ENCODE data around the gene TM4SF5. TPM values are rescaled to one million over a fixed set of nuclear protein-coding genes. Genes with fewer than 3 reads are reported as not detected.
A peak's percentile ranks its signal among the peaks of the same experiment; 100 is the strongest.

The TM4SF5 gene
- total RNA-seq, 4 donors from 2014 or later, result not detected

- Histone ChIP-seq H3K36me3 (no peaks in the 10 kb centered on the region), H3K4me3 (peak within 1 kb of the TSS in 2 of 4 donors; percentile 21 to 35), H3K27me3 (peaks cover 0 to 49% of the 10 kb centered on the region in 2 donors), H3K27ac (peak within 1 kb of the TSS in 1 of 4 donors; percentile 43), H3K4me1 (peaks cover 0 to 48% (median 27%) of the 10 kb centered on the region in 4 donors), H3K9me3 (no peaks in the 10 kb centered on the region)
- WGBS, 2 donors, result 4 to 6% methylated on average over 19 to 21 of the region's 24 CpGs
- no peak for TF ChIP-seq CTCF (IDR thresholded peaks at IDR 0.05)
- no peak for DNase-seq (ENCODE audit: low spot score in 2 of 2)
These were observed 14.4 kb downstream of the TM4SF5 start, which contains the start of gene VMO1 for GRCh38 chr17:4786106-4786511. TSS of gene VMO1 (minus strand) at chr17:4786364. CDS start at chr17:4786352, 12 bp downstream.

- Histone ChIP-seq H3K9me3 (no peaks in the 10 kb centered on the region), H3K4me1 (peaks cover 0 to 48% (median 27%) of the 10 kb centered on the region in 4 donors), H3K4me3 (peak overlapping the region in 1 of 4 donors; percentile 35), H3K36me3 (no peaks in the 10 kb centered on the region), H3K27me3 (peaks cover 0 to 45% of the 10 kb centered on the region in 2 donors), H3K27ac (peak overlapping the region in 1 of 4 donors; percentile 43)
- DNase-seq (ENCODE audit: low spot score in 2 of 2), result no peak
- WGBS, 2 donors, result 12 to 25% methylated on average over 6 of the region's 6 CpGs
- TF ChIP-seq POLR2A (IDR thresholded peaks at IDR 0.05) (no peak), EP300 (IDR thresholded peaks at IDR 0.05) (no peak), CTCF (IDR thresholded peaks at IDR 0.05) (no peak)
These were observed 14.8 kb downstream of the TM4SF5 start for GRCh38 chr17:4786516-4786915.

- H3K4me1 ChIP-seq, result peaks cover 0 to 48% (median 27%) of the 10 kb centered on the region in 4 donors
- H3K27me3 ChIP-seq, result peaks cover 0 to 29% of the 10 kb centered on the region in 2 donors
- 59 to 65% methylated on average over 14 of the region's 14 CpGs for WGBS, 2 donors
- H3K9me3 ChIP-seq, result no peaks in the 10 kb centered on the region
- DNase-seq (ENCODE audit: low spot score in 2 of 2), result no peak
- TF ChIP-seq EP300 (IDR thresholded peaks at IDR 0.05) (no peak), POLR2A (IDR thresholded peaks at IDR 0.05) (no peak), CTCF (IDR thresholded peaks at IDR 0.05) (no peak)
- no peaks in the 10 kb centered on the region for H3K36me3 ChIP-seq
- peak overlapping the region in 2 of 4 donors; percentile 88 to 95 for H3K27ac ChIP-seq
- H3K4me3 ChIP-seq, result no peak overlapping the region
These were observed 16.6 kb downstream of the TM4SF5 start for GRCh38 chr17:4788159-4788806.

- peaks cover 0 to 48% (median 27%) of the 10 kb centered on the region in 4 donors for H3K4me1 ChIP-seq
These were observed 17.4 kb downstream of the TM4SF5 start, which contains the start of gene GLTPD2 for GRCh38 chr17:4788807-4789700. TSS of gene GLTPD2 (plus strand) at chr17:4788964. CDS start at chr17:4789012, 48 bp downstream.

More at GRCh38 chr17:4788807-4789700, 17.4 kb downstream of the TM4SF5 start, which contains the start of gene GLTPD2:
- Histone ChIP-seq H3K9me3 (no peaks in the 10 kb centered on the region), H3K27ac (peak within 1 kb of the TSS; percentile 87 to 95 (median 92)), H3K4me3 (peak within 1 kb of the TSS; percentile 65 to 92 (median 76)), H3K27me3 (peaks cover 0 to 22% of the 10 kb centered on the region in 2 donors), H3K36me3 (no peaks in the 10 kb centered on the region)
- WGBS, 2 donors, result 38 to 45% methylated on average over 50 to 58 of the region's 62 CpGs
- DNase-seq (ENCODE audit: low spot score in 2 of 2), result no peak
- no peak for TF ChIP-seq EP300 (IDR thresholded peaks at IDR 0.05)
- no peak for TF ChIP-seq CTCF (IDR thresholded peaks at IDR 0.05)
- TF ChIP-seq POLR2A (IDR thresholded peaks at IDR 0.05), result no peak

All from tibial nerve (tissue), 4 donors.